NCI-H1105 (cell line): ENCODE measurements around the gene RNU2-63P.
"Not testable (repeated sequence)": the region's sequence is repeated elsewhere in the genome, so short reads cannot be mapped to it uniquely, and the experiment has no call there.

Experiments used
- DNase-seq: peaks from one replicate; lab custom pipeline; 2025; lab: John Stamatoyannopoulos, UW

Gene RNU2-63P

GRCh38 chr2:87981182-87981581 is 35.2 kb downstream of the RNU2-63P start:
- not testable (repeated sequence) for DNase-seq

- DNase-seq: not testable (repeated sequence)
Observed at GRCh38 chr2:87972385-87972784, 44.0 kb downstream of the RNU2-63P start.
